ENCODE results near the gene LRP4.

- TF ChIP-seq CTCF (IDR thresholded peaks at IDR 0.05) (peak; percentile 11 to 21 (median 18)), POLR2AphosphoS5 (IDR thresholded peaks at IDR 0.05) (peak; percentile 59 to 71), POLR2A (IDR thresholded peaks at IDR 0.05; ENCODE audit: low read depth) (no peak)
Observed at GRCh38 chr11:46826310-46827044, 91.9 kb downstream of the LRP4 start.
